GM12801 (cell line): ENCODE results near the gene ABLIM1.

Experiments
- CTCF ChIP-seq: IDR thresholded peaks from one replicate; pipeline ENCODE4 v1.5.1; 2011; ENCODE audit warnings: control low read depth; ENCODE audit not compliant: insufficient read length; ENCODE audit errors: extremely low read depth

ABLIM1 gene

GRCh38 chr10:114658175-114658574 lies at the start of gene ABLIM1:
TSS of gene ABLIM1 (minus strand) at chr10:114658275. CDS start at chr10:114658200, 75 bp downstream.
- no peak for TF ChIP-seq CTCF

- TF ChIP-seq CTCF, result no peak
Measured at GRCh38 chr10:114706458-114707055, 48.5 kb upstream of the ABLIM1 start.

- TF ChIP-seq CTCF, result no peak
Measured at GRCh38 chr10:114704679-114705078, 46.6 kb upstream of the ABLIM1 start.

GRCh38 chr10:114703377-114704107 lies 45.5 kb upstream of the ABLIM1 start:
- TF ChIP-seq CTCF, result no peak

- TF ChIP-seq CTCF, result no peak
Measured at GRCh38 chr10:114698271-114699061, 40.4 kb upstream of the ABLIM1 start.

GRCh38 chr10:114697061-114697598 lies 39.1 kb upstream of the ABLIM1 start:
- TF ChIP-seq CTCF, result no peak

- no peak for TF ChIP-seq CTCF
Measured at GRCh38 chr10:114694752-114695151, 36.7 kb upstream of the ABLIM1 start.
